Right atrium auricular region (tissue), 2 donors: ENCODE results near the gene MAD2L2. TPM values are rescaled to one million over a fixed set of nuclear protein-coding genes. Genes with fewer than 3 reads are reported as not detected.

Experiments used
- DNase-seq: peaks from one replicate; pipeline ENCODE4 v3.0.0-alpha.2; 2019; ENCODE audit warnings: low spot score
- H3K27ac ChIP-seq, 2 donors: fragments of 200-600 bp; sonication (generic); 1 replicate in 1 of 2; 2 replicates in 1 of 2; pipeline ENCODE4 v1.5.1; 2016 to 2019
- H3K27me3 ChIP-seq, 2 donors: fragments of 200-600 bp; sonication (generic); one replicate each; pipeline versions ENCODE4 v1.5.1 to v1.6.0; 2017 to 2019
- H3K36me3 ChIP-seq: fragments of 200-600 bp; sonication (generic); one replicate; pipeline ENCODE4 v1.5.1; 2016
- H3K4me1 ChIP-seq, 2 donors: fragments of 200-600 bp; sonication (generic); one replicate each; pipeline versions ENCODE4 v1.5.1 to v1.6.0; 2017 to 2019
- H3K4me3 ChIP-seq, 2 donors: fragments of 200-600 bp; sonication (generic); 1 replicate in 1 of 2; 2 replicates in 1 of 2; pipeline ENCODE4 v1.5.1; 2017 to 2019; ENCODE audit warnings: mild to moderate bottlenecking in 1 of 2, moderate library complexity in 1 of 2
- H3K9me3 ChIP-seq, 2 donors: fragments of 200-600 bp; sonication (generic); one replicate each; pipeline ENCODE4 v1.5.1; 2019
- CTCF ChIP-seq, 2 donors: fragments of 200-600 bp; sonication (generic); IDR thresholded peaks; one replicate each; pipeline ENCODE4 v1.5.1; 2019; ENCODE audit warnings: antibody characterized with exemption in 2 of 2
- total RNA-seq, 2 donors: library from RNA; depleted of rRNA; stranded (reverse); fragments of >200 nt; gene quantifications; one replicate each; pipeline ENCODE4 v1.1.0, GENCODE V29; 2016

MAD2L2 gene
- total RNA-seq, 2 donors from 2014 or later = 18.7 to 31.1 TPM

- no peak for DNase-seq
- no peak overlapping the region for H3K27ac ChIP-seq
- no peak overlapping the region for H3K4me3 ChIP-seq
- H3K36me3 ChIP-seq = peaks cover 30% of the 10 kb centered on the region
- TF ChIP-seq CTCF (IDR thresholded peaks at IDR 0.05) = no peak
- peaks cover 0 to 20% of the 10 kb centered on the region in 2 donors for H3K4me1 ChIP-seq
- H3K27me3 ChIP-seq = no peaks in the 10 kb centered on the region
- no peaks in the 10 kb centered on the region for H3K9me3 ChIP-seq
Observed at GRCh38 chr1:11658542-11658941, 22.4 kb downstream of the MAD2L2 start.

GRCh38 chr1:11657654-11658053 lies 23.3 kb downstream of the MAD2L2 start:
- no peaks in the 10 kb centered on the region for H3K27me3 ChIP-seq
- no peak for DNase-seq
- H3K36me3 ChIP-seq = peaks cover 30% of the 10 kb centered on the region
- H3K27ac ChIP-seq = no peak overlapping the region
- H3K4me1 ChIP-seq = peaks cover 0 to 20% of the 10 kb centered on the region in 2 donors
- no peak for TF ChIP-seq CTCF (IDR thresholded peaks at IDR 0.05)
- no peaks in the 10 kb centered on the region for H3K9me3 ChIP-seq
- H3K4me3 ChIP-seq = no peak overlapping the region

- no peak for DNase-seq
- peak overlapping the region; percentile 59 to 82 for H3K4me3 ChIP-seq
- peaks cover 19% of the 10 kb centered on the region for H3K36me3 ChIP-seq
- H3K27me3 ChIP-seq = no peaks in the 10 kb centered on the region
- H3K9me3 ChIP-seq = no peaks in the 10 kb centered on the region
- H3K4me1 ChIP-seq = peaks cover 0 to 26% of the 10 kb centered on the region in 2 donors
- no peak for TF ChIP-seq CTCF (IDR thresholded peaks at IDR 0.05)
- H3K27ac ChIP-seq = peak overlapping the region in 1 of 2 donors; percentile 75
Observed at GRCh38 chr1:11654939-11655808, 25.8 kb downstream of the MAD2L2 start.

GRCh38 chr1:11654137-11654938 lies 26.6 kb downstream of the MAD2L2 start, which contains the start of the genes FBXO2 and FBXO44:
Gene FBXO2 (minus strand): TSS chr1:11654429. CDS start chr1:11654340, 89 bp downstream.
Gene FBXO44 (plus strand): TSS chr1:11654877. CDS start chr1:11655836, 959 bp downstream.
- H3K36me3 ChIP-seq = peaks cover 14% of the 10 kb centered on the region
- peak within 1 kb of the TSS; percentile 59 to 82 for H3K4me3 ChIP-seq
- no peaks in the 10 kb centered on the region for H3K9me3 ChIP-seq
- H3K27me3 ChIP-seq = no peaks in the 10 kb centered on the region
- peak within 1 kb of the TSS; percentile 65 to 79 for H3K27ac ChIP-seq
- no peak for DNase-seq
- peaks cover 0 to 35% of the 10 kb centered on the region in 2 donors for H3K4me1 ChIP-seq
- no peak for TF ChIP-seq CTCF (IDR thresholded peaks at IDR 0.05)

GRCh38 chr1:11653861-11654136 lies 27.1 kb downstream of the MAD2L2 start:
- Histone ChIP-seq H3K4me3 (peak overlapping the region; percentile 59 to 82), H3K27me3 (no peaks in the 10 kb centered on the region), H3K27ac (peak overlapping the region; percentile 65 to 79), H3K9me3 (no peaks in the 10 kb centered on the region), H3K4me1 (peaks cover 0 to 40% of the 10 kb centered on the region in 2 donors), H3K36me3 (peaks cover 9% of the 10 kb centered on the region)
- DNase-seq = no peak
- no peak for TF ChIP-seq CTCF (IDR thresholded peaks at IDR 0.05)
